HepG2 (cell line): ENCODE data around the gene POP5. TPM values are rescaled to one million over a fixed set of nuclear protein-coding genes. Genes with fewer than 3 reads are reported as not detected.

Source experiments
- FOXC1 ChIP-seq: sonication (generic); formaldehyde crosslinking; IDR thresholded peaks from 2 replicates; pipeline ENCODE4 v1.8.0; 2022; ENCODE audit warnings: mild to moderate bottlenecking, missing genetic modification reagents, borderline replicate concordance
- HIVEP1 ChIP-seq: sonication (generic); formaldehyde crosslinking; IDR thresholded peaks from 2 replicates; pipeline ENCODE4 v1.4.0; 2020; ENCODE audit warnings: mild to moderate bottlenecking, missing genetic modification reagents
- JUNB ChIP-seq: sonication (generic); formaldehyde crosslinking; IDR thresholded peaks from 2 replicates; pipeline ENCODE4 v1.8.0; 2022; ENCODE audit warnings: missing genetic modification reagents, mild to moderate bottlenecking, borderline replicate concordance
- KLF15 ChIP-seq: sonication (generic); formaldehyde crosslinking; IDR thresholded peaks from 2 replicates; pipeline ENCODE4 v1.8.1; 2023; ENCODE audit warnings: borderline replicate concordance, mild to moderate bottlenecking, inconsistent platforms, missing genetic modification reagents, mixed read lengths
- LCORL ChIP-seq, 2 experiments: fragments of 450-650 bp in 1 of 2; sonication (generic) in 1 of 2; formaldehyde crosslinking in 1 of 2; IDR thresholded peaks; 2 replicates each; pipeline versions ENCODE4 v1.5.0 to v1.6.1; 2017 to 2020; ENCODE audit warnings: antibody characterized with exemption in 1 of 2, missing genetic modification reagents in 1 of 2
- MEIS1 ChIP-seq: sonication (generic); formaldehyde crosslinking; IDR thresholded peaks from 2 replicates; pipeline ENCODE4 v1.9.0; 2021; ENCODE audit warnings: mild to moderate bottlenecking, missing genetic modification reagents, moderate library complexity, borderline replicate concordance
- PHF21A ChIP-seq: sonication (generic); formaldehyde crosslinking; IDR thresholded peaks from 2 replicates; pipeline ENCODE4 v1.5.0; 2020; ENCODE audit warnings: mild to moderate bottlenecking, missing genetic modification reagents
- RBM39 ChIP-seq: fragments of 200-400 bp; formaldehyde crosslinking; IDR thresholded peaks from one replicate; pipeline ENCODE4 v1.6.1; 2018; ENCODE audit warnings: antibody characterized with exemption, mild to moderate bottlenecking, low read depth, low read length; ENCODE audit not compliant: poor library complexity, severe bottlenecking
- RCOR2 ChIP-seq: IDR thresholded peaks from 2 replicates; pipeline ENCODE4 v1.6.1; 2016; ENCODE audit warnings: missing biosample characterization, missing genetic modification reagents
- RORA ChIP-seq: sonication (generic); formaldehyde crosslinking; IDR thresholded peaks from 2 replicates; pipeline ENCODE4 v1.5.0; 2020; ENCODE audit warnings: mild to moderate bottlenecking, missing genetic modification reagents, moderate library complexity
- SAP130 ChIP-seq: IDR thresholded peaks from 2 replicates; pipeline ENCODE4 v1.6.1; 2016; ENCODE audit warnings: low read depth
- SMYD3 ChIP-seq: sonication (generic); formaldehyde crosslinking; IDR thresholded peaks from 2 replicates; pipeline ENCODE4 v1.8.1; 2023; ENCODE audit warnings: mild to moderate bottlenecking, missing genetic modification reagents
- TBX2 ChIP-seq: sonication (generic); formaldehyde crosslinking; IDR thresholded peaks from 2 replicates; pipeline ENCODE4 v1.5.0; 2020; ENCODE audit warnings: missing genetic modification reagents, mild to moderate bottlenecking, borderline replicate concordance
- TOPORS ChIP-seq: sonication (generic); formaldehyde crosslinking; IDR thresholded peaks from 2 replicates; pipeline ENCODE4 v1.8.0; 2023; ENCODE audit warnings: mild to moderate bottlenecking, missing genetic modification reagents
- XBP1 ChIP-seq: sonication (generic); formaldehyde crosslinking; IDR thresholded peaks from 2 replicates; pipeline ENCODE4 v1.5.0; 2020; ENCODE audit warnings: missing genetic modification reagents
- ZMYM3 ChIP-seq: sonication (generic); formaldehyde crosslinking; IDR thresholded peaks from 2 replicates; pipeline ENCODE4 v1.5.1; 2020; ENCODE audit warnings: mild to moderate bottlenecking, missing genetic modification reagents
- ZNF3 ChIP-seq: IDR thresholded peaks from 2 replicates; pipeline ENCODE4 v1.7.0; 2017; ENCODE audit warnings: inconsistent platforms
- ZNF547 ChIP-seq: sonication (generic); formaldehyde crosslinking; IDR thresholded peaks from 2 replicates; pipeline ENCODE4 v1.5.1; 2020; ENCODE audit warnings: mild to moderate bottlenecking, missing genetic modification reagents
- ZNF629 ChIP-seq: sonication (generic); formaldehyde crosslinking; conservative IDR thresholded peaks from 2 replicates; pipeline ENCODE4 v1.5.0; 2020; ENCODE audit warnings: missing genetic modification reagents
- ZNF766 ChIP-seq: sonication (generic); formaldehyde crosslinking; IDR thresholded peaks from 2 replicates; pipeline ENCODE4 v1.5.0; 2020; ENCODE audit warnings: missing genetic modification reagents, borderline replicate concordance
- ZSCAN20 ChIP-seq: sonication (generic); formaldehyde crosslinking; IDR thresholded peaks from 2 replicates; pipeline ENCODE4 v1.4.0; 2020; ENCODE audit warnings: missing genetic modification reagents, mild to moderate bottlenecking, borderline replicate concordance
- polyA plus RNA-seq, 8 experiments: library from polyadenylated mRNA; depleted of rRNA in 3 of 8; stranded (reverse) in 7 of 8; unstranded in 1 of 8; fragments of >200 nt; fragmentation: Illumina TruSeq in 4 of 8; extraction: Trizol in 4 of 8; gene quantifications; 2 replicates each; pipeline versions ENCODE4 v1.2.1 to v1.2.3, GENCODE V29; 2011 to 2016; ENCODE audit warnings: low read depth in 4 of 8, missing spikeins in 1 of 8, mixed read lengths in 1 of 8; ENCODE audit not compliant: insufficient read depth in 1 of 8
- total RNA-seq, 5 experiments: library from RNA; depleted of rRNA; stranded (reverse); fragments of >200 nt; fragmentation: Illumina TruSeq; extraction: Trizol; gene quantifications; 2 replicates each; pipeline ENCODE4 v1.2.3, GENCODE V29; 2016; ENCODE audit warnings: low read depth in 1 of 5
- TF ChIP-seq, protein P1 (sequence below), 2 experiments: sonication (generic) in 1 of 2; formaldehyde crosslinking in 1 of 2; IDR thresholded peaks; 2 replicates each; pipeline versions ENCODE4 v1.4.0 to v1.6.1; 2018 to 2020; ENCODE audit warnings: missing genetic modification reagents in 2 of 2, borderline replicate concordance in 1 of 2, low read depth in 1 of 2, mild to moderate bottlenecking in 1 of 2, missing biosample characterization in 1 of 2
- TF ChIP-seq, protein P2 (sequence below): sonication (generic); formaldehyde crosslinking; IDR thresholded peaks from 2 replicates; pipeline ENCODE4 v1.5.0; 2020; ENCODE audit warnings: mild to moderate bottlenecking, missing genetic modification reagents
- TF ChIP-seq, protein P3 (sequence below): sonication (generic); formaldehyde crosslinking; IDR thresholded peaks from 2 replicates; pipeline ENCODE4 v1.8.1; 2023; ENCODE audit warnings: missing genetic modification reagents, inconsistent platforms, borderline replicate concordance
- TF ChIP-seq, protein P4 (sequence below): fragments of 450-650 bp; IDR thresholded peaks from 2 replicates; pipeline ENCODE4 v1.6.1; 2016

Gene POP5
- total and polyA plus RNA-seq, 2 of the 13 experiments (the other 11 are each of a cell fraction or from before 2014, with no cell fraction given), result 45.6 to 61.3 TPM

DNA sequence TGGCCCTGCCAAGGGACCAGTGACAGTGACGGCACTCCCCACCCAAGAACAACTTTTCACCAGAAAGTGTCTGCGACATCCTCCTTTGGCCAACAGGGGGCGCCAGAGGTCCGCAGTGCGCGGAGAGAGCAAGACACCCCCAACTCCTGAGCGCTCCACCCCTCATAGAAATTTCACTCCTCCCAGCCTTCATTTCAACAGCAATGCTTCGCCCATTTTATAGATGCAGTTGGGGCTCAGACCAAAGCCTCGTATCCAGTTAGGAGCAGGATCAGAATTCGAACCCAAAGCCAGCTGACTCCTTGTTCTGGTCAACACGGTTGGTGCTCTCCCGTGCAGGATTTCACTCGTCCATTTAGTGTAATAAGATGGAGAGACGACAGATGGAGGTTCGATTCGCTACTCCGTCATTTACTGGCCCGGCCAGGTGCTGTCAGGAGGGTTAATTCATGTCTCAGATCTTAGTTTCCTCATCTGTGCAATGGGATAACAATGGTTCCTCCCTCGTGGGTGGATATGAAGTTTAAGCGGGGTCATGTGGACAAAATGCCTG is 2.4 kb upstream of the POP5 start (continued):
- TF ChIP-seq TBX2 (CRISPR knock-in tag) (0 out of 2 replicates have a peak, but pooled peaks have one; percentile 21), SMYD3 (no peak), ZNF766 (CRISPR knock-in tag) (no peak), FOXC1 (CRISPR knock-in tag) (no peak), ZMYM3 (CRISPR knock-in tag) (peak; percentile 72; the same call in 1 of the 2 replicates), HIVEP1 (CRISPR knock-in tag) (no peak), SAP130 (CRISPR knock-in tag) (peak; percentile 42; the same call in 1 of the 2 replicates), ZNF3 (CRISPR knock-in tag) (0 out of 2 replicates have a peak, but pooled peaks have one; percentile 20), PHF21A (CRISPR knock-in tag) (peak; percentile 36; the same call in 1 of the 2 replicates), RORA (CRISPR knock-in tag) (no peak), ZSCAN20 (CRISPR knock-in tag) (no peak), RBM39 (no peak), XBP1 (no peak), LCORL (IDR thresholded peaks at IDR 0.05) (no peak), LCORL (CRISPR knock-in tag; IDR thresholded peaks at IDR 0.05) (no peak), MEIS1 (no peak), TOPORS (no peak), ZNF547 (CRISPR knock-in tag) (no peak), ZNF629 (peak; percentile 95), KLF15 (CRISPR knock-in tag) (no peak), JUNB (CRISPR knock-in tag) (no peak), RCOR2 (CRISPR knock-in tag) (no peak)
- TF ChIP-seq, protein P1, sequence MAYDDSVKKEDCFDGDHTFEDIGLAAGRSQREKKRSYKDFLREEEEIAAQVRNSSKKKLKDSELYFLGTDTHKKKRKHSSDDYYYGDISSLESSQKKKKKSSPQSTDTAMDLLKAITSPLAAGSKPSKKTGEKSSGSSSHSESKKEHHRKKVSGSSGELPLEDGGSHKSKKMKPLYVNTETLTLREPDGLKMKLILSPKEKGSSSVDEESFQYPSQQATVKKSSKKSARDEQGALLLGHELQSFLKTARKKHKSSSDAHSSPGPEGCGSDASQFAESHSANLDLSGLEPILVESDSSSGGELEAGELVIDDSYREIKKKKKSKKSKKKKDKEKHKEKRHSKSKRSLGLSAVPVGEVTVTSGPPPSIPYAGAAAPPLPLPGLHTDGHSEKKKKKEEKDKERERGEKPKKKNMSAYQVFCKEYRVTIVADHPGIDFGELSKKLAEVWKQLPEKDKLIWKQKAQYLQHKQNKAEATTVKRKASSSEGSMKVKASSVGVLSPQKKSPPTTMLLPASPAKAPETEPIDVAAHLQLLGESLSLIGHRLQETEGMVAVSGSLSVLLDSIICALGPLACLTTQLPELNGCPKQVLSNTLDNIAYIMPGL (CRISPR knock-in tag; IDR thresholded peaks at IDR 0.05; ENCODE audit: borderline replicate concordance in 1 of 2, low read depth in 1 of 2), result peak in 1 of 2 experiments; percentile 26; a peak in 1 of 4 replicates
- TF ChIP-seq, protein P2, sequence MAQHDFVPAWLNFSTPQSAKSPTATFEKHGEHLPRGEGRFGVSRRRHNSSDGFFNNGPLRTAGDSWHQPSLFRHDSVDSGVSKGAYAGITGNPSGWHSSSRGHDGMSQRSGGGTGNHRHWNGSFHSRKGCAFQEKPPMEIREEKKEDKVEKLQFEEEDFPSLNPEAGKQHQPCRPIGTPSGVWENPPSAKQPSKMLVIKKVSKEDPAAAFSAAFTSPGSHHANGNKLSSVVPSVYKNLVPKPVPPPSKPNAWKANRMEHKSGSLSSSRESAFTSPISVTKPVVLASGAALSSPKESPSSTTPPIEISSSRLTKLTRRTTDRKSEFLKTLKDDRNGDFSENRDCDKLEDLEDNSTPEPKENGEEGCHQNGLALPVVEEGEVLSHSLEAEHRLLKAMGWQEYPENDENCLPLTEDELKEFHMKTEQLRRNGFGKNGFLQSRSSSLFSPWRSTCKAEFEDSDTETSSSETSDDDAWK, result no peak
- TF ChIP-seq, protein P3, sequence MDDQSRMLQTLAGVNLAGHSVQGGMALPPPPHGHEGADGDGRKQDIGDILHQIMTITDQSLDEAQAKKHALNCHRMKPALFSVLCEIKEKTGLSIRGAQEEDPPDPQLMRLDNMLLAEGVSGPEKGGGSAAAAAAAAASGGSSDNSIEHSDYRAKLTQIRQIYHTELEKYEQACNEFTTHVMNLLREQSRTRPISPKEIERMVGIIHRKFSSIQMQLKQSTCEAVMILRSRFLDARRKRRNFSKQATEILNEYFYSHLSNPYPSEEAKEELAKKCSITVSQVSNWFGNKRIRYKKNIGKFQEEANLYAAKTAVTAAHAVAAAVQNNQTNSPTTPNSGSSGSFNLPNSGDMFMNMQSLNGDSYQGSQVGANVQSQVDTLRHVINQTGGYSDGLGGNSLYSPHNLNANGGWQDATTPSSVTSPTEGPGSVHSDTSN, result no peak
- TF ChIP-seq, protein P4, sequence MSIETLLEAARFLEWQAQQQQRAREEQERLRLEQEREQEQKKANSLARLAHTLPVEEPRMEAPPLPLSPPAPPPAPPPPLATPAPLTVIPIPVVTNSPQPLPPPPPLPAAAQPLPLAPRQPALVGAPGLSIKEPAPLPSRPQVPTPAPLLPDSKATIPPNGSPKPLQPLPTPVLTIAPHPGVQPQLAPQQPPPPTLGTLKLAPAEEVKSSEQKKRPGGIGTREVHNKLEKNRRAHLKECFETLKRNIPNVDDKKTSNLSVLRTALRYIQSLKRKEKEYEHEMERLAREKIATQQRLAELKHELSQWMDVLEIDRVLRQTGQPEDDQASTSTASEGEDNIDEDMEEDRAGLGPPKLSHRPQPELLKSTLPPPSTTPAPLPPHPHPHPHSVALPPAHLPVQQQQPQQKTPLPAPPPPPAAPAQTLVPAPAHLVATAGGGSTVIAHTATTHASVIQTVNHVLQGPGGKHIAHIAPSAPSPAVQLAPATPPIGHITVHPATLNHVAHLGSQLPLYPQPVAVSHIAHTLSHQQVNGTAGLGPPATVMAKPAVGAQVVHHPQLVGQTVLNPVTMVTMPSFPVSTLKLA, result no peak
